PC-3 (cell line): ENCODE measurements around the gene MAP3K20. TPM values are rescaled to one million over a fixed set of nuclear protein-coding genes. Genes with fewer than 3 reads are reported as not detected.
A peak's percentile ranks its signal among the peaks of the same experiment; 100 is the strongest.

Experiments
- ATAC-seq: fragments of 200-7000 bp; cut with Tn5 transposase; 2 replicates; pipeline ENCODE4 v1.9.1; 2020; ENCODE audit warnings: mild to moderate bottlenecking, moderate library complexity
- BruUV-seq: library from RNA; stranded (reverse); fragments of 400-500 nt; replicated peaks from 2 replicates; lab custom pipeline; 2021; lab: Mats Ljungman, UMichigan
- CTCF ChIA-PET: fragments of 300-600 bp; sonication (Branson Sonifier 250); formaldehyde crosslinking; loops from one replicate; lab custom pipeline; 2022; ENCODE audit warnings: antibody characterized with exemption; lab: Charles Lee
- POLR2A ChIA-PET: fragments of 300-600 bp; sonication (Branson Sonifier 250); formaldehyde crosslinking; loops from one replicate; lab custom pipeline; 2022; ENCODE audit warnings: antibody characterized with exemption; ENCODE audit not compliant: unreplicated experiment; lab: Charles Lee
- DNase-seq: peaks from one replicate; pipeline ENCODE4 v3.0.0-alpha.2; 2015
- H2AFZ ChIP-seq: fragments of 300-600 bp; sonication (generic); 2 replicates; pipeline ENCODE4 v1.6.0; 2016; ENCODE audit warnings: antibody characterized with exemption, low read length
- H3F3A ChIP-seq: fragments of 300-600 bp; sonication (generic); one replicate; pipeline ENCODE4 v1.6.0; 2017; ENCODE audit warnings: antibody characterized with exemption, low read length, control low read depth, mild to moderate bottlenecking; ENCODE audit not compliant: unreplicated experiment
- H3K27ac ChIP-seq: fragments of 300-600 bp; sonication (generic); 2 replicates; pipeline ENCODE4 v1.5.1; 2016; ENCODE audit warnings: mild to moderate bottlenecking, low read length
- H3K27me3 ChIP-seq: fragments of 300-600 bp; sonication (generic); 2 replicates; pipeline ENCODE4 v1.6.1; 2016; ENCODE audit warnings: low read length, mixed read lengths
- H3K36me3 ChIP-seq: fragments of 300-600 bp; sonication (generic); 2 replicates; pipeline ENCODE4 v1.6.1; 2016; ENCODE audit warnings: low read depth, mixed run types, low read length, mixed read lengths
- H3K4me1 ChIP-seq: fragments of 300-600 bp; sonication (generic); 2 replicates; pipeline ENCODE4 v1.5.1; 2016; ENCODE audit warnings: low read length; ENCODE audit not compliant: insufficient read depth
- H3K4me2 ChIP-seq: fragments of 300-600 bp; sonication (generic); 2 replicates; pipeline ENCODE4 v1.6.0; 2016; ENCODE audit warnings: low read length
- H3K4me3 ChIP-seq: fragments of 300-600 bp; sonication (generic); 2 replicates; pipeline ENCODE4 v1.5.1; 2016; ENCODE audit warnings: mild to moderate bottlenecking, low read length, mixed read lengths
- H3K79me2 ChIP-seq: fragments of 300-600 bp; sonication (generic); 2 replicates; pipeline ENCODE4 v1.6.1; 2017; ENCODE audit warnings: low read length, mixed read lengths
- H3K9ac ChIP-seq: fragments of 300-600 bp; sonication (generic); 2 replicates; pipeline ENCODE4 v1.6.0; 2016; ENCODE audit warnings: mild to moderate bottlenecking, low read length
- H3K9me2 ChIP-seq: fragments of 300-600 bp; sonication (generic); replicated peaks from 2 replicates; pipeline ENCODE4 v1.6.1; 2016; ENCODE audit warnings: mixed run types, low read length, mixed read lengths
- H3K9me3 ChIP-seq: fragments of 300-600 bp; sonication (generic); 2 replicates; pipeline ENCODE4 v1.6.1; 2016; ENCODE audit warnings: low read length, mixed read lengths
- H4K20me1 ChIP-seq: fragments of 300-600 bp; sonication (generic); 2 replicates; pipeline ENCODE4 v1.6.1; 2016; ENCODE audit warnings: low read length, mixed read lengths
- CTCF ChIP-seq: fragments of 300-600 bp; sonication (generic); conservative IDR thresholded peaks from 2 replicates; pipeline ENCODE4 v1.5.1; 2017; ENCODE audit warnings: antibody characterized with exemption, low read depth, mild to moderate bottlenecking, low read length
- EZH2 ChIP-seq: fragments of 300-600 bp; sonication (generic); IDR thresholded peaks from one replicate; pipeline ENCODE4 v1.6.1; 2017; ENCODE audit warnings: antibody characterized with exemption, mild to moderate bottlenecking, low read length; ENCODE audit not compliant: unreplicated experiment
- EZH2phosphoT487 ChIP-seq: fragments of 300-600 bp; sonication (generic); IDR thresholded peaks from 2 replicates; pipeline ENCODE4 v1.6.1; 2018; ENCODE audit warnings: mild to moderate bottlenecking, antibody characterized with exemption, low read length, borderline replicate concordance
- intact Hi-C: fragments of 100-400 bp; cut with micrococcal nuclease; formaldehyde crosslinking; loops from 2 replicates; pipeline ENCODE4 v1.9.0; 2023
- total RNA-seq: library from RNA; depleted of rRNA; stranded (reverse); fragments of >200 nt; gene quantifications from 2 replicates; pipeline ENCODE4 v1.2.3, GENCODE V29; 2014

Gene MAP3K20
- total RNA-seq, 1 experiment from 2014 or later: 29.8 TPM

GRCh38 chr2:173043897-173044519, 31.6 kb upstream of the MAP3K20 start:
- Histone ChIP-seq H3F3A (no peaks in the 10 kb centered on the region), H3K4me2 (no peak overlapping the region), H3K9me2 (no peaks in the 10 kb centered on the region), H3K27me3 (no peaks in the 10 kb centered on the region), H4K20me1 (no peaks in the 10 kb centered on the region), H3K4me1 (peaks cover 28% of the 10 kb centered on the region), H3K9me3 (no peaks in the 10 kb centered on the region), H3K9ac (no peak overlapping the region), H3K79me2 (no peaks in the 10 kb centered on the region), H3K27ac (0 out of 2 replicates have a peak overlapping the region, but pooled peaks have one; percentile 18), H3K4me3 (no peak overlapping the region), H3K36me3 (no peaks in the 10 kb centered on the region), H2AFZ (no peak overlapping the region)
- ChIA-PET POLR2A (no interaction called here), CTCF (interaction anchor here (0.5 kb wide), 1 partner anchor 230 kb away, joined by 4 read pairs; no protein-coding TSS in a partner anchor)
- intact Hi-C loops: no loop called here
- ATAC-seq: no peak
- DNase-seq: no peak
- TF ChIP-seq CTCF (no peak), EZH2 (no peak), EZH2phosphoT487 (no peak)
- BruUV-seq: no TSS peak

GRCh38 chr2:173044686-173045085, 31.0 kb upstream of the MAP3K20 start:
- H2AFZ ChIP-seq: no peak overlapping the region

More at GRCh38 chr2:173044686-173045085, 31.0 kb upstream of the MAP3K20 start:
- no peaks in the 10 kb centered on the region for H3K27me3 ChIP-seq
- no peaks in the 10 kb centered on the region for H3K36me3 ChIP-seq
- H3K4me3 ChIP-seq: no peak overlapping the region
- H3K4me2 ChIP-seq: peak overlapping the region; percentile 18; the same call in 1 of the 2 replicates
- ATAC-seq (no peak), DNase-seq (peak; percentile 72)
- H4K20me1 ChIP-seq: no peaks in the 10 kb centered on the region
- no peaks in the 10 kb centered on the region for H3F3A ChIP-seq
- CTCF ChIA-PET: no interaction called here
- no TSS peak for BruUV-seq
- no peaks in the 10 kb centered on the region for H3K9me2 ChIP-seq
- POLR2A ChIA-PET: no interaction called here
- no peaks in the 10 kb centered on the region for H3K9me3 ChIP-seq
- TF ChIP-seq CTCF (peak; percentile 26; the same call in 1 of the 2 replicates), EZH2phosphoT487 (no peak), EZH2 (no peak)
- intact Hi-C loops: no loop called here
- H3K4me1 ChIP-seq: peaks cover 30% of the 10 kb centered on the region
- no peak overlapping the region for H3K9ac ChIP-seq
- no peaks in the 10 kb centered on the region for H3K79me2 ChIP-seq
- peak overlapping the region; percentile 18 for H3K27ac ChIP-seq
